ENCODE measurements around the gene PRDM16. TPM values are rescaled to one million over a fixed set of nuclear protein-coding genes. Genes with fewer than 3 reads are reported as not detected.

Gene PRDM16
- polyA plus RNA-seq, 3 donors: not detected

DNA sequence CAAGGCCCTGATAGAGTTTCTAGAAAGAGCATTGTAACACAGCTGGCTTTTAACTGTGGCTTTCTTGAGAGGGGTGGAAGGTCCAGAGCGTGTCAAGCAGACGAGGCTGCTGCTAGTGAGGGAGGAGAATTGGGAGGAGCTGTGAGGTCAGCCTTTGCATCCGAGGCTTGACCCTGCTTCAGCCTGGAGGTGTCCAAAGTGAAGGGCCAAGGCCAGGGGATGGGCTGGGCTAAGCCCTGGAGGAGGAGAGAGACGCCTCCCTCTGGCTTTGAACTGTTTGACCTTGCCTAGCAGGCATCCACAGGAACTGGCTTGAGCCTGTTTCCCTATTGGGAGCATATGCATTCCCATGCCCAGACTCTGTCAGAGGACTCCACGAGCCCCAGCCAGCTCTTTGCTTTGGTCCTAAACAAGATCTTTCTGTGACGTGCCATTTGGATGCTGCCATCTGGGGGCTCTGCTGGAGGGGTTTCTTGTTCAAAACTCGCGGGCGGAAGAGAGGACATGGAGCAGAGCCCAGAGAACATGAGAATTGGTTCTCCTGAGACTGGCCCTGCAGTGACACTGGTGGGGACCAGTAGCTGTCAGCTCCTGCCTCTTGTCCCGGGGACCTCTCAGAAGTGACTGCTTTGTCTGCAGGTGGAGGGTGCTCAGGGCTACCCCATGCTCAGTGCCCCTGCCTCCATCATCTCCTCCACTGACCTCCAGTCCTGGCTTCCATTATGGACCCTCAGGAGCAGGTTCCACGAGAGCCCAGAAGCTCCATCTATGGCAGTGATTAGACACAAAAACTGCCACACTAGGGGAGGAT is 42.2 kb upstream of the PRDM16 start:
- Mint-ChIP-seq H3K9me3 (no peaks in the 10 kb centered on the region), H3K4me3 (no peak overlapping the region), H3K27me3 (ENCODE audit: low read depth in 3 of 3) (peaks cover 2 to 5% (median 3%) of the 10 kb centered on the region in 3 donors), H3K4me1 (no peaks in the 10 kb centered on the region), H3K27ac (no peak overlapping the region), H3K36me3 (no peaks in the 10 kb centered on the region)
- Histone ChIP-seq H3K79me2 (ENCODE audit: insufficient read depth, low read length) (no peaks in the 10 kb centered on the region), H2AFZ (ENCODE audit: insufficient read depth, low read depth, low read length, poor library complexity, severe bottlenecking) (no peak overlapping the region), H4K20me1 (ENCODE audit: insufficient read depth, low read length) (no peaks in the 10 kb centered on the region), H3K4me1 (ENCODE audit: control insufficient read depth in 1 of 2, insufficient read depth in 2 of 2, low read length in 2 of 2) (no peaks in the 10 kb centered on the region), H3K27ac (ENCODE audit: low read depth in 1 of 2, low read length in 2 of 2) (no peak overlapping the region), H3K27me3 (ENCODE audit: control insufficient read depth in 2 of 2, insufficient read depth in 2 of 2, low read length in 2 of 2) (no peaks in the 10 kb centered on the region), H3K4me3 (replicated peaks in 1 of 3; ENCODE audit: low read depth in 2 of 3, low read length in 3 of 3) (no peak overlapping the region), H3K9ac (ENCODE audit: insufficient read depth, low read length, poor library complexity, severe bottlenecking) (no peak overlapping the region), H3K36me3 (replicated peaks in 1 of 2; ENCODE audit: control insufficient read depth in 1 of 2, insufficient read depth in 2 of 2, low read length in 2 of 2) (no peaks in the 10 kb centered on the region), H3K4me2 (replicated peaks; ENCODE audit: extremely low read depth, low read length, poor library complexity, severe bottlenecking) (no peak overlapping the region), H3K9me3 (replicated peaks in 1 of 2; ENCODE audit: control insufficient read depth in 1 of 2, insufficient read depth in 1 of 2, low read length in 2 of 2) (no peaks in the 10 kb centered on the region)
- WGBS (ENCODE audit: insufficient coverage): 94% methylated on average over 10 of the region's 11 CpGs
- intact Hi-C loops (cut with micrococcal nuclease): no loop called here
- TF ChIP-seq, protein P1, sequence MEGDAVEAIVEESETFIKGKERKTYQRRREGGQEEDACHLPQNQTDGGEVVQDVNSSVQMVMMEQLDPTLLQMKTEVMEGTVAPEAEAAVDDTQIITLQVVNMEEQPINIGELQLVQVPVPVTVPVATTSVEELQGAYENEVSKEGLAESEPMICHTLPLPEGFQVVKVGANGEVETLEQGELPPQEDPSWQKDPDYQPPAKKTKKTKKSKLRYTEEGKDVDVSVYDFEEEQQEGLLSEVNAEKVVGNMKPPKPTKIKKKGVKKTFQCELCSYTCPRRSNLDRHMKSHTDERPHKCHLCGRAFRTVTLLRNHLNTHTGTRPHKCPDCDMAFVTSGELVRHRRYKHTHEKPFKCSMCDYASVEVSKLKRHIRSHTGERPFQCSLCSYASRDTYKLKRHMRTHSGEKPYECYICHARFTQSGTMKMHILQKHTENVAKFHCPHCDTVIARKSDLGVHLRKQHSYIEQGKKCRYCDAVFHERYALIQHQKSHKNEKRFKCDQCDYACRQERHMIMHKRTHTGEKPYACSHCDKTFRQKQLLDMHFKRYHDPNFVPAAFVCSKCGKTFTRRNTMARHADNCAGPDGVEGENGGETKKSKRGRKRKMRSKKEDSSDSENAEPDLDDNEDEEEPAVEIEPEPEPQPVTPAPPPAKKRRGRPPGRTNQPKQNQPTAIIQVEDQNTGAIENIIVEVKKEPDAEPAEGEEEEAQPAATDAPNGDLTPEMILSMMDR (IDR thresholded peaks at IDR 0.05): no peak
- no peak for DNase-seq

- H3K27me3 Mint-ChIP-seq (ENCODE audit: low read depth in 3 of 3): peaks cover 2 to 5% (median 3%) of the 10 kb centered on the region in 3 donors
- WGBS (ENCODE audit: insufficient coverage): 97% methylated on average over 11 of the region's 20 CpGs
- H3K9me3 Mint-ChIP-seq: no peaks in the 10 kb centered on the region
- TF ChIP-seq, protein P1 (IDR thresholded peaks at IDR 0.05): no peak
- H3K4me3 Mint-ChIP-seq: no peak overlapping the region
- H3K36me3 Mint-ChIP-seq: no peaks in the 10 kb centered on the region
- Histone ChIP-seq H3K9me3 (replicated peaks in 1 of 2; ENCODE audit: control insufficient read depth in 1 of 2, insufficient read depth in 1 of 2, low read length in 2 of 2) (no peaks in the 10 kb centered on the region), H3K79me2 (ENCODE audit: insufficient read depth, low read length) (no peaks in the 10 kb centered on the region), H3K4me3 (replicated peaks in 1 of 3; ENCODE audit: low read depth in 2 of 3, low read length in 3 of 3) (no peak overlapping the region), H3K27me3 (ENCODE audit: control insufficient read depth in 2 of 2, insufficient read depth in 2 of 2, low read length in 2 of 2) (no peaks in the 10 kb centered on the region), H3K36me3 (replicated peaks in 1 of 2; ENCODE audit: control insufficient read depth in 1 of 2, insufficient read depth in 2 of 2, low read length in 2 of 2) (no peaks in the 10 kb centered on the region), H3K4me2 (replicated peaks; ENCODE audit: extremely low read depth, low read length, poor library complexity, severe bottlenecking) (no peak overlapping the region), H3K27ac (ENCODE audit: low read depth in 1 of 2, low read length in 2 of 2) (no peak overlapping the region), H3K4me1 (ENCODE audit: control insufficient read depth in 1 of 2, insufficient read depth in 2 of 2, low read length in 2 of 2) (no peaks in the 10 kb centered on the region), H4K20me1 (ENCODE audit: insufficient read depth, low read length) (no peaks in the 10 kb centered on the region), H2AFZ (ENCODE audit: insufficient read depth, low read depth, low read length, poor library complexity, severe bottlenecking) (no peak overlapping the region), H3K9ac (ENCODE audit: insufficient read depth, low read length, poor library complexity, severe bottlenecking) (no peak overlapping the region)
- H3K4me1 Mint-ChIP-seq: no peaks in the 10 kb centered on the region
- DNase-seq: no peak
- intact Hi-C loops (cut with micrococcal nuclease): no loop called here
- no peak overlapping the region for H3K27ac Mint-ChIP-seq
These were observed 41.2 kb upstream of the PRDM16 start for GRCh38 chr1:3027611-3028371.

Measured in CD14-positive monocyte (primary cell).